ENCODE measurements around the gene RBBP8NL.

Gene RBBP8NL

DNA sequence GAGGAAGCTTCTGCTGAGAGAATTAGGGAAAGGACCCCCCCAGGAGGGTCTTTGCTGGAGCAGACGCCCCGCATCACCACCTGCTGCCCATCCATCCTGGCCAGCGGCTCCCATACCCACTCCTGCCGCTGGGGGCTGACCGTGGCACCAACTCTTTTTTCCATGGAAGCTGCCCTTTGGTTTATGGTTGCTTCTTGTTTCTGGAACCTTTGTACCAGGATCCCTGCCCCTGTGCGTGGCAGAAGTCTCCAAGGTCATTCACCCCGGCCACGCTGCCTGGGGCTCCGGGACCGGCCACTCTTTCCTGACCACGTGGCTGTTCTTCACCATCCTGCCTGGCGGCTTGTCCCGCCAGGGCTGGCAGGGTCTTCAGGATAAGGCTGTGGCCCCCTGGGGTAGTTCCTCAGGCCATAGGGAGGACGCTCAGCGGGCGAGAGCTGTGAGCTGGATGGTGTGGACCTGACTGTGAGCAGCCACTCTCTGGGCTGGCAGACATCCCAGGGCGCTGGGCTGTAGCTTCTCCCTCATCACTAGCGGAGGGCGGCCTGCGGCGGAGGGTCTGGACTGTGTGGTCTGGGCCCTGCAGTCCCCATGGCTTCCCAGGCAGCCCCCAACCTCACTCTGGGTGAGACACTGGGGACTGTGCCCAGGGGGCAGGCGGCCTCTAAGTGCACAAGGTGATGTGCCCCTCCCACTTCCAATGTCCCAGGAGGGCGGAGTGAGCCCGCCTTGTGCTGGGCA lies 22.8 kb upstream of the RBBP8NL start:
- no peak for TF ChIP-seq CREB1 (IDR thresholded peaks at IDR 0.05; ENCODE audit: low read depth)
- no peak for TF ChIP-seq EGR1 (IDR thresholded peaks at IDR 0.05)
- TF ChIP-seq, protein P1, sequence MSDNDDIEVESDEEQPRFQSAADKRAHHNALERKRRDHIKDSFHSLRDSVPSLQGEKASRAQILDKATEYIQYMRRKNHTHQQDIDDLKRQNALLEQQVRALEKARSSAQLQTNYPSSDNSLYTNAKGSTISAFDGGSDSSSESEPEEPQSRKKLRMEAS (IDR thresholded peaks at IDR 0.05), result no peak; the same call in 1 of the 2 replicates

DNA sequence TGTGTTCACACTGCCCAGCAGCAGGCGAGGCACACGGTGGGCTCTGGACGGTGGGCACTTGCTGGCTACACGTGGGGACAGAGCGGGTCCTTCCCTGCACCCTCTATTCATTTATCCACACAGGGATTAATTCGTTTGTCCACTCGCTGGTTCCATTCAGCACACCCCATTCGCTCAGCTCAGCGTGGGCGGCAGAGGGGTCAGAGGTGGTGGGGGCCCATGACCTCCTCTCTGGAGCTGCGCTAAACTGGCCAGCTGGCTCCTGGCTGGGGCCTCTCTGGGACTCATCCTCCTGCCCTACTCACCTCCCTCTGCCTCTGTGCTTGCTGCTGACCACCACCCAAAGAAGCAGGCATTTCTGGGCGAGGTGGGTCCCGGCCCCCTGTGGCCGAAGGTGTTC lies 21.4 kb upstream of the RBBP8NL start:
- TF ChIP-seq ZBTB7A (IDR thresholded peaks at IDR 0.05; ENCODE audit: low read depth) (no peak), CREB1 (IDR thresholded peaks at IDR 0.05; ENCODE audit: low read depth) (no peak), RAD21 (IDR thresholded peaks at IDR 0.05; ENCODE audit: low read depth) (no peak), EGR1 (IDR thresholded peaks at IDR 0.05) (no peak), NFIC (IDR thresholded peaks at IDR 0.05) (no peak), YY1 (IDR thresholded peaks at IDR 0.05; ENCODE audit: low read depth) (no peak), FOXM1 (IDR thresholded peaks at IDR 0.05; ENCODE audit: borderline replicate concordance, low read depth) (no peak), CEBPB (IDR thresholded peaks at IDR 0.05) (no peak), TCF12 (IDR thresholded peaks at IDR 0.05; ENCODE audit: low read depth) (no peak), EP300 (IDR thresholded peaks at IDR 0.05; ENCODE audit: borderline replicate concordance) (no peak)
- TF ChIP-seq, protein P2, sequence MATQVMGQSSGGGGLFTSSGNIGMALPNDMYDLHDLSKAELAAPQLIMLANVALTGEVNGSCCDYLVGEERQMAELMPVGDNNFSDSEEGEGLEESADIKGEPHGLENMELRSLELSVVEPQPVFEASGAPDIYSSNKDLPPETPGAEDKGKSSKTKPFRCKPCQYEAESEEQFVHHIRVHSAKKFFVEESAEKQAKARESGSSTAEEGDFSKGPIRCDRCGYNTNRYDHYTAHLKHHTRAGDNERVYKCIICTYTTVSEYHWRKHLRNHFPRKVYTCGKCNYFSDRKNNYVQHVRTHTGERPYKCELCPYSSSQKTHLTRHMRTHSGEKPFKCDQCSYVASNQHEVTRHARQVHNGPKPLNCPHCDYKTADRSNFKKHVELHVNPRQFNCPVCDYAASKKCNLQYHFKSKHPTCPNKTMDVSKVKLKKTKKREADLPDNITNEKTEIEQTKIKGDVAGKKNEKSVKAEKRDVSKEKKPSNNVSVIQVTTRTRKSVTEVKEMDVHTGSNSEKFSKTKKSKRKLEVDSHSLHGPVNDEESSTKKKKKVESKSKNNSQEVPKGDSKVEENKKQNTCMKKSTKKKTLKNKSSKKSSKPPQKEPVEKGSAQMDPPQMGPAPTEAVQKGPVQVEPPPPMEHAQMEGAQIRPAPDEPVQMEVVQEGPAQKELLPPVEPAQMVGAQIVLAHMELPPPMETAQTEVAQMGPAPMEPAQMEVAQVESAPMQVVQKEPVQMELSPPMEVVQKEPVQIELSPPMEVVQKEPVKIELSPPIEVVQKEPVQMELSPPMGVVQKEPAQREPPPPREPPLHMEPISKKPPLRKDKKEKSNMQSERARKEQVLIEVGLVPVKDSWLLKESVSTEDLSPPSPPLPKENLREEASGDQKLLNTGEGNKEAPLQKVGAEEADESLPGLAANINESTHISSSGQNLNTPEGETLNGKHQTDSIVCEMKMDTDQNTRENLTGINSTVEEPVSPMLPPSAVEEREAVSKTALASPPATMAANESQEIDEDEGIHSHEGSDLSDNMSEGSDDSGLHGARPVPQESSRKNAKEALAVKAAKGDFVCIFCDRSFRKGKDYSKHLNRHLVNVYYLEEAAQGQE (IDR thresholded peaks at IDR 0.05; ENCODE audit: low read depth), result no peak
- TF ChIP-seq, protein P3, sequence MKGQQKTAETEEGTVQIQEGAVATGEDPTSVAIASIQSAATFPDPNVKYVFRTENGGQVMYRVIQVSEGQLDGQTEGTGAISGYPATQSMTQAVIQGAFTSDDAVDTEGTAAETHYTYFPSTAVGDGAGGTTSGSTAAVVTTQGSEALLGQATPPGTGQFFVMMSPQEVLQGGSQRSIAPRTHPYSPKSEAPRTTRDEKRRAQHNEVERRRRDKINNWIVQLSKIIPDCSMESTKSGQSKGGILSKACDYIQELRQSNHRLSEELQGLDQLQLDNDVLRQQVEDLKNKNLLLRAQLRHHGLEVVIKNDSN (IDR thresholded peaks at IDR 0.05), result no peak
- TF ChIP-seq, protein P1 (IDR thresholded peaks at IDR 0.05), result no peak

DNA sequence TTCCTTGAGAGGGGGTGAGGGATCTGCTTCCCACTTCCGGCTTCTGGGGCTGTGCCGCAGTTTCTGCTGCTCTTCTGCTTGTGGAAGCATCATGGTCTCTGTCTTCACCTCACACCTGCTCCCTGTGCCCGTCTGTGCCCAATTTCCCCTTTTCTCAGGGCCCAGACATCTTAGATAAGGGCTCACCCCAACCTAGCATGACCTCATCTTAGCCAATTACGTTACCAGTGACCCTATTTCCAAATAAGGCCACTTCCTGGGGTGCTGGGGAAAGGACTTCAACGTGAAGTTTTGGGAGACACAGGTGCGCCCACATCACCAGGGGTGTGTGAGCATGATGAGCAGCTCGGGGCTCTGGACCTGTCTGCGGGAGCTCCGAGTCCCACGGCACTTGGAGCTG lies 20.7 kb upstream of the RBBP8NL start:
- TF ChIP-seq NFIC (IDR thresholded peaks at IDR 0.05), result no peak
- TF ChIP-seq EP300 (IDR thresholded peaks at IDR 0.05; ENCODE audit: borderline replicate concordance), result no peak
- TF ChIP-seq, protein P1 (IDR thresholded peaks at IDR 0.05), result no peak
- no peak for TF ChIP-seq RAD21 (IDR thresholded peaks at IDR 0.05; ENCODE audit: low read depth)
- no peak for TF ChIP-seq TCF12 (IDR thresholded peaks at IDR 0.05; ENCODE audit: low read depth)
- no peak for TF ChIP-seq YY1 (IDR thresholded peaks at IDR 0.05; ENCODE audit: low read depth)
- TF ChIP-seq TAF1 (IDR thresholded peaks at IDR 0.05; ENCODE audit: low read depth), result no peak
- no peak for TF ChIP-seq ZBTB7A (IDR thresholded peaks at IDR 0.05; ENCODE audit: low read depth)
- TF ChIP-seq, protein P3 (IDR thresholded peaks at IDR 0.05), result no peak
- TF ChIP-seq, protein P2 (IDR thresholded peaks at IDR 0.05; ENCODE audit: low read depth), result no peak
- TF ChIP-seq FOXM1 (IDR thresholded peaks at IDR 0.05; ENCODE audit: borderline replicate concordance, low read depth), result no peak
- no peak for TF ChIP-seq CEBPB (IDR thresholded peaks at IDR 0.05)
- no peak for TF ChIP-seq CREB1 (IDR thresholded peaks at IDR 0.05; ENCODE audit: low read depth)

DNA sequence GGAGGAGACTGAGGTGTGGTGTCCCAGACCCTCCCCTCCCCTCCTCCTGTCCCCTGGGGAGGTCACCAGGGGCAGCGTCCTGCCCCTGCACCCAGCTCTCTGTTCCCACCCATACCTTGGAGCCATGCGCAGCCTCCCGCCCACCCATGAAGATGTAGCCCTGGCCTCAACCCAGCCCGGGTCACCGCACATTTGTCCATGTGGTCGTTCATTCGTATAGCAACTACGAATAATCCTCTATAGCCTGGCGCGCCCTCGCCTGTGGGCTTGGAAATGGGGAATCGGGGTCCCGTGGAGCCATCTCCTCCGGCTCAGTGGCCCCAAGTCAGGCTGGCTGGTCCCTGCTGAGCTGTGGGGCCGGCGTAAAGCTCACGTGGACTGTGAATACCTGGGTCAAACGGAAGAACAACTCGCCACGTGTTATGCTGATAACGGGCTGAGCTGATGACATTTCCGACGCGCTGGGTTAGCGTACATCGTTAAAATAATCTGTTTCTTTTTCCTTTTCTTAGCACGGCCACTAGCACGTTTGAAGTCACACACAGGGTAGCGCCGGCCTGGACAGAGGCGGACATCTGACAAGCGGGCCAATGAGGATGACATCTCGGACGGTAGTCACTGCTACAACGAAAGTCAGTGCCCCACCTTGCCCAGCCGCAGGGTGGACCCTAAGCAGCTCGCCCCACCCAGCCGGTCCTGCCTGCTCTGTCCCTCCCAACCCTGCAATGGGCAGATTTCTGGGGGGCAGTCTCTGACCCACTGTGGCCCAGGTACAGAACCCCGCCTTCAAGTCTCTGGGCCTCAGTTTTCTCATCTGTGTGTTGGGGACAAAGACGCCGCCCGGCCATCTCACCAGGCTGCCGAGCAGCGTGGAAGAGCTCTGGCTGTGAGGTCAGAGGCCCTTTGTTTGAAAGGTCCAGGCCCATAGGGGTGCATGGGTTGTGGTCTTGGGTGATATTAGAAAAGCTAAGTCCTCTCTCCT lies 19.8 kb upstream of the RBBP8NL start:
- no peak for TF ChIP-seq TAF1 (IDR thresholded peaks at IDR 0.05; ENCODE audit: low read depth)
- TF ChIP-seq, protein P3 (IDR thresholded peaks at IDR 0.05), result no peak
- no peak for TF ChIP-seq EP300 (IDR thresholded peaks at IDR 0.05; ENCODE audit: borderline replicate concordance)
- TF ChIP-seq CEBPB (IDR thresholded peaks at IDR 0.05), result no peak
- no peak for TF ChIP-seq ZBTB7A (IDR thresholded peaks at IDR 0.05; ENCODE audit: low read depth)
- TF ChIP-seq, protein P2 (IDR thresholded peaks at IDR 0.05; ENCODE audit: low read depth), result no peak

All from Ishikawa (cell line).